HepG2 (cell line): ENCODE measurements around the gene PPP1R13B. TPM values are rescaled to one million over a fixed set of nuclear protein-coding genes. Genes with fewer than 3 reads are reported as not detected.
A peak's percentile ranks its signal among the peaks of the same experiment; 100 is the strongest.

Experiments
- ATAC-seq: fragments of 200-7000 bp; cut with Tn5 transposase; 3 replicates; pipeline ENCODE4 v1.9.1; 2020; ENCODE audit warnings: mild to moderate bottlenecking, moderate library complexity
- BruUV-seq: library from RNA; stranded (reverse); fragments of 400-500 nt; replicated peaks from 2 replicates; lab custom pipeline; 2021; lab: Mats Ljungman, UMichigan
- CTCF ChIA-PET: fragments of 300-600 bp; formaldehyde crosslinking; extraction: SDS; loops from one replicate; lab custom pipeline; 2021; ENCODE audit warnings: low total read pairs, inconsistent platforms, low intra/inter-chr PET ratio; lab: Yijun Ruan, JAX
- POLR2A ChIA-PET: fragments of 350-600 bp; sonication (Branson Sonifier 250); formaldehyde crosslinking; loops from one replicate; lab custom pipeline; 2020; ENCODE audit warnings: antibody characterized with exemption, inconsistent platforms; lab: Yijun Ruan, JAX
- DNase-seq: peaks from one replicate; pipeline ENCODE4 v3.0.0-alpha.2; 2015; ENCODE audit warnings: low spot score
- FAIRE-seq: peaks from 3 replicates; lab custom pipeline; 2011; peaks lifted over from hg19 to GRCh38; lab: Jason Lieb, UNC
- H2AFZ ChIP-seq: one replicate; pipeline ENCODE4 v1.6.1; 2011; ENCODE audit warnings: low read length, inconsistent platforms
- H3K27ac ChIP-seq: fragments of 300-600 bp; 3 replicates; pipeline ENCODE4 v1.8.0; 2011; ENCODE audit warnings: mixed run types, mild to moderate bottlenecking, mixed read lengths, low read length, inconsistent platforms; ENCODE audit not compliant: insufficient read depth; ENCODE audit errors: extremely low read length
- H3K27me3 ChIP-seq, 2 experiments: fragments of 200-600 bp in 1 of 2; 2 replicates in 1 of 2; 3 replicates in 1 of 2; pipeline versions ENCODE4 v1.6.0 to v1.8.0; 2011; ENCODE audit warnings: low read length in 2 of 2, mild to moderate bottlenecking in 2 of 2, moderate library complexity in 2 of 2, inconsistent platforms in 1 of 2; ENCODE audit not compliant: insufficient read depth in 2 of 2, control insufficient read depth in 1 of 2
- H3K36me3 ChIP-seq, 2 experiments: fragments of 200-600 bp in 1 of 2; replicated peaks in 1 of 2; 2 replicates in 1 of 2; 3 replicates in 1 of 2; pipeline versions ENCODE4 v1.5.1 to v1.8.0; 2011; ENCODE audit warnings: low read length in 2 of 2, inconsistent platforms in 1 of 2; ENCODE audit not compliant: insufficient read depth in 2 of 2, control insufficient read depth in 1 of 2
- H3K4me1 ChIP-seq: 2 replicates; pipeline ENCODE4 v1.5.1; 2012; ENCODE audit warnings: low read length, inconsistent platforms; ENCODE audit not compliant: insufficient read depth
- H3K4me2 ChIP-seq: 2 replicates; pipeline ENCODE4 v1.6.0; 2011; ENCODE audit warnings: low read depth, low read length, inconsistent platforms
- H3K4me3 ChIP-seq, 3 experiments: fragments of 200-600 bp in 1 of 3; sonication (generic), shearing (Covaris generic) in 1 of 3; replicated peaks in 1 of 3; 2 replicates each; pipeline ENCODE4 v1.5.1; 2011 to 2016; ENCODE audit warnings: low read length in 3 of 3, inconsistent platforms in 2 of 3, low read depth in 2 of 3, mild to moderate bottlenecking in 2 of 3, control low read depth in 1 of 3, mixed read lengths in 1 of 3; ENCODE audit not compliant: insufficient read depth in 1 of 3
- H3K79me2 ChIP-seq: one replicate; pipeline ENCODE4 v1.6.1; 2011; ENCODE audit warnings: low read length, inconsistent platforms; ENCODE audit not compliant: insufficient read depth
- H3K9ac ChIP-seq: 2 replicates; pipeline ENCODE4 v1.6.0; 2011; ENCODE audit warnings: mild to moderate bottlenecking, low read depth, low read length, inconsistent platforms; ENCODE audit not compliant: insufficient read depth
- H3K9me3 ChIP-seq: 2 replicates; pipeline ENCODE4 v1.5.1; 2012; ENCODE audit warnings: mild to moderate bottlenecking, low read length
- H4K20me1 ChIP-seq: 2 replicates; pipeline ENCODE4 v1.6.0; 2011; ENCODE audit warnings: inconsistent platforms, mild to moderate bottlenecking, low read length, moderate library complexity; ENCODE audit not compliant: insufficient read depth
- CEBPG ChIP-seq: IDR thresholded peaks from 2 replicates; pipeline ENCODE4 v1.6.1; 2016
- CHD2 ChIP-seq: IDR thresholded peaks from 2 replicates; pipeline ENCODE4 v1.6.1; 2011; ENCODE audit warnings: low read depth, low read length, improper control_type of control experiment
- CTCF ChIP-seq: sonication (generic); formaldehyde crosslinking; IDR thresholded peaks from 2 replicates; pipeline ENCODE4 v1.5.0; 2020; ENCODE audit warnings: mild to moderate bottlenecking, missing genetic modification reagents, moderate library complexity
- STAG1 ChIP-seq: sonication (generic); formaldehyde crosslinking; IDR thresholded peaks from 2 replicates; pipeline ENCODE4 v1.4.0; 2020; ENCODE audit warnings: missing genetic modification reagents
- TCF7L2 ChIP-seq: IDR thresholded peaks from 2 replicates; pipeline ENCODE4 v1.6.1; 2011; ENCODE audit warnings: mild to moderate bottlenecking, low read depth, low read length, moderate library complexity
- ZNF232 ChIP-seq: sonication (generic); formaldehyde crosslinking; IDR thresholded peaks from 2 replicates; pipeline ENCODE4 v1.4.0; 2020; ENCODE audit warnings: missing genetic modification reagents, borderline replicate concordance
- ZNF280B ChIP-seq: sonication (generic); formaldehyde crosslinking; IDR thresholded peaks from 2 replicates; pipeline ENCODE4 v1.5.0; 2020; ENCODE audit warnings: missing genetic modification reagents, mild to moderate bottlenecking, borderline replicate concordance
- ZNF589 ChIP-seq: sonication (generic); formaldehyde crosslinking; conservative IDR thresholded peaks from 2 replicates; pipeline ENCODE4 v1.8.0; 2022; ENCODE audit warnings: mild to moderate bottlenecking, moderate library complexity, missing genetic modification reagents
- WGBS: methylation state at CpG from one replicate; pipeline ENCODE4 v1.1.6; 2017; ENCODE audit warnings: low lambda C conversion rate; 5-methylcytosine and 5-hydroxymethylcytosine counted together
- in situ Hi-C: cut with HindIII; loops from 2 replicates; pipeline ENCODE4 v1.10.0; 2017; ENCODE audit warnings: low pct_unique_long_range_greater_than_20kb; ENCODE audit not compliant: extremely low pct_ligation_motif_present
- intact Hi-C: fragments of 100-400 bp; cut with micrococcal nuclease; formaldehyde crosslinking; loops from one replicate; pipeline ENCODE4 v1.10.0; 2022; ENCODE audit not compliant: unreplicated experiment
- polyA plus RNA-seq, 8 experiments: library from polyadenylated mRNA; depleted of rRNA in 3 of 8; stranded (reverse) in 7 of 8; unstranded in 1 of 8; fragments of >200 nt; fragmentation: Illumina TruSeq in 4 of 8; extraction: Trizol in 4 of 8; gene quantifications; 2 replicates each; pipeline versions ENCODE4 v1.2.1 to v1.2.3, GENCODE V29; 2011 to 2016; ENCODE audit warnings: low read depth in 4 of 8, missing spikeins in 1 of 8, mixed read lengths in 1 of 8; ENCODE audit not compliant: insufficient read depth in 1 of 8
- total RNA-seq, 5 experiments: library from RNA; depleted of rRNA; stranded (reverse); fragments of >200 nt; fragmentation: Illumina TruSeq; extraction: Trizol; gene quantifications; 2 replicates each; pipeline ENCODE4 v1.2.3, GENCODE V29; 2016; ENCODE audit warnings: low read depth in 1 of 5
- TF ChIP-seq, protein P1 (sequence below): sonication (generic); formaldehyde crosslinking; IDR thresholded peaks from 2 replicates; pipeline ENCODE4; 2020; ENCODE audit warnings: missing genetic modification reagents, mild to moderate bottlenecking, borderline replicate concordance
- TF ChIP-seq, protein P2 (sequence below): IDR thresholded peaks from 2 replicates; pipeline ENCODE4 v1.6.1; 2016

PPP1R13B gene
- total and polyA plus RNA-seq, 2 of the 13 experiments (the other 11 are each of a cell fraction or from before 2014, with no cell fraction given): 4.6 to 9.4 TPM

- H3K27me3 ChIP-seq: no peaks in the 10 kb centered on the region
- no peak for DNase-seq
- H3K4me3 ChIP-seq: no peak overlapping the region
- H3K9me3 ChIP-seq: no peaks in the 10 kb centered on the region
- WGBS: 88% methylated on average over 4 of the region's 4 CpGs
- H2AFZ ChIP-seq: no peak overlapping the region
- H3K4me1 ChIP-seq: no peaks in the 10 kb centered on the region
- ChIA-PET CTCF (no interaction called here), POLR2A (no interaction called here)
- intact Hi-C loops (no loop called here), in situ Hi-C loops (no loop called here)
- no peak overlapping the region for H3K9ac ChIP-seq
- H3K27ac ChIP-seq: no peak overlapping the region
- BruUV-seq: no TSS peak
- no peaks in the 10 kb centered on the region for H4K20me1 ChIP-seq
- TF ChIP-seq CTCF (CRISPR knock-in tag) (peak; percentile 40), TCF7L2 (no peak), STAG1 (peak; percentile 60), CHD2 (no peak)
- H3K79me2 ChIP-seq: no peaks in the 10 kb centered on the region
- 0 out of 5 replicates have a peak, but pooled peaks cover 0 to 7% of the 10 kb centered on the region in 2 experiments for H3K36me3 ChIP-seq
- H3K4me2 ChIP-seq: no peak overlapping the region
- no peak for ATAC-seq
- FAIRE-seq: no peak
Measured at GRCh38 chr14:103770902-103771301, 76.5 kb downstream of the PPP1R13B start.

DNA sequence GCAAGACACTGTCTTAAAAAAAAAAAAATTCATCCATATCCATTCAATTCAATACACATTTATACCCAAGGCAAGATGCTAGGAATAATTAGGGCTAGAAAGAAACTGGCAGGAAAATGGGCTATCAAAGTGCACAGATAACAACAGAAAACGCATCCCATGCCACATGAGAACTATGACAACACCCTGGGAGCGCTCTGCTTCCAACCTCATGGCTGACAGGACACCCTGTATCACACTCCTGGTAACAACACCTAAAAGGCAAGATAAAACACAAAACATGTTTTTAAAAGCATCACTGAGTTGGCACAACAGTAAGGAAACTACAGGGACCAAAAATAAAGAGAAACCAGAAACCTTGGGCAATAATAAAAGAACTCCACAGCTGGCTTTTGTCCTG, 76.9 kb downstream of the PPP1R13B start:
- ATAC-seq: no peak
- no peak overlapping the region for H2AFZ ChIP-seq
- H3K4me2 ChIP-seq: no peak overlapping the region
- no peak for DNase-seq
- H3K36me3 ChIP-seq: 0 out of 5 replicates have a peak, but pooled peaks cover 0 to 6% of the 10 kb centered on the region in 2 experiments
- 96% methylated on average over 2 of the region's 2 CpGs for WGBS
- no peaks in the 10 kb centered on the region for H4K20me1 ChIP-seq
- BruUV-seq: no TSS peak
- H3K79me2 ChIP-seq: no peaks in the 10 kb centered on the region
- ChIA-PET CTCF (no interaction called here), POLR2A (no interaction called here)
- no peak overlapping the region for H3K4me3 ChIP-seq
- H3K9me3 ChIP-seq: no peaks in the 10 kb centered on the region
- no peak overlapping the region for H3K27ac ChIP-seq
- no peak for FAIRE-seq
- H3K27me3 ChIP-seq: no peaks in the 10 kb centered on the region
- no peak overlapping the region for H3K9ac ChIP-seq
- in situ Hi-C loops: no loop called here
- no peak for TF ChIP-seq ZNF589 (CRISPR knock-in tag)
- TF ChIP-seq CEBPG: no peak
- TF ChIP-seq, protein P1, sequence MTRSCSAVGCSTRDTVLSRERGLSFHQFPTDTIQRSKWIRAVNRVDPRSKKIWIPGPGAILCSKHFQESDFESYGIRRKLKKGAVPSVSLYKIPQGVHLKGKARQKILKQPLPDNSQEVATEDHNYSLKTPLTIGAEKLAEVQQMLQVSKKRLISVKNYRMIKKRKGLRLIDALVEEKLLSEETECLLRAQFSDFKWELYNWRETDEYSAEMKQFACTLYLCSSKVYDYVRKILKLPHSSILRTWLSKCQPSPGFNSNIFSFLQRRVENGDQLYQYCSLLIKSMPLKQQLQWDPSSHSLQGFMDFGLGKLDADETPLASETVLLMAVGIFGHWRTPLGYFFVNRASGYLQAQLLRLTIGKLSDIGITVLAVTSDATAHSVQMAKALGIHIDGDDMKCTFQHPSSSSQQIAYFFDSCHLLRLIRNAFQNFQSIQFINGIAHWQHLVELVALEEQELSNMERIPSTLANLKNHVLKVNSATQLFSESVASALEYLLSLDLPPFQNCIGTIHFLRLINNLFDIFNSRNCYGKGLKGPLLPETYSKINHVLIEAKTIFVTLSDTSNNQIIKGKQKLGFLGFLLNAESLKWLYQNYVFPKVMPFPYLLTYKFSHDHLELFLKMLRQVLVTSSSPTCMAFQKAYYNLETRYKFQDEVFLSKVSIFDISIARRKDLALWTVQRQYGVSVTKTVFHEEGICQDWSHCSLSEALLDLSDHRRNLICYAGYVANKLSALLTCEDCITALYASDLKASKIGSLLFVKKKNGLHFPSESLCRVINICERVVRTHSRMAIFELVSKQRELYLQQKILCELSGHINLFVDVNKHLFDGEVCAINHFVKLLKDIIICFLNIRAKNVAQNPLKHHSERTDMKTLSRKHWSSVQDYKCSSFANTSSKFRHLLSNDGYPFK (CRISPR knock-in tag): no peak
- no peak for TF ChIP-seq ZNF280B (CRISPR knock-in tag)
- TF ChIP-seq, protein P2, sequence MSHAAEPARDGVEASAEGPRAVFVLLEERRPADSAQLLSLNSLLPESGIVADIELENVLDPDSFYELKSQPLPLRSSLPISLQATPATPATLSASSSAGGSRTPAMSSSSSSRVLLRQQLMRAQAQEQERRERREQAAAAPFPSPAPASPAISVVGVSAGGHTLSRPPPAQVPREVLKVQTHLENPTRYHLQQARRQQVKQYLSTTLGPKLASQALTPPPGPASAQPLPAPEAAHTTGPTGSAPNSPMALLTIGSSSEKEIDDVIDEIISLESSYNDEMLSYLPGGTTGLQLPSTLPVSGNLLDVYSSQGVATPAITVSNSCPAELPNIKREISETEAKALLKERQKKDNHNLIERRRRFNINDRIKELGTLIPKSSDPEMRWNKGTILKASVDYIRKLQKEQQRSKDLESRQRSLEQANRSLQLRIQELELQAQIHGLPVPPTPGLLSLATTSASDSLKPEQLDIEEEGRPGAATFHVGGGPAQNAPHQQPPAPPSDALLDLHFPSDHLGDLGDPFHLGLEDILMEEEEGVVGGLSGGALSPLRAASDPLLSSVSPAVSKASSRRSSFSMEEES (CRISPR knock-in tag): no peak
- no peak for TF ChIP-seq ZNF232 (CRISPR knock-in tag)
- intact Hi-C loops: no loop called here
- no peaks in the 10 kb centered on the region for H3K4me1 ChIP-seq
